ENCODE data around the gene TCP1. TPM values are rescaled to one million over a fixed set of nuclear protein-coding genes. Genes with fewer than 3 reads are reported as not detected.
A peak's percentile ranks its signal among the peaks of the same experiment; 100 is the strongest.

The TCP1 gene
- total and polyA plus RNA-seq, 2 of the 13 experiments (the other 11 are each of a cell fraction or from before 2014, with no cell fraction given): 116 to 553 TPM

- TF ChIP-seq ZBTB39 (CRISPR knock-in tag; IDR thresholded peaks at IDR 0.05) (no peak), ZNF292 (CRISPR knock-in tag; IDR thresholded peaks at IDR 0.05; ENCODE audit: borderline replicate concordance, low read depth) (no peak), ZNF230 (CRISPR knock-in tag; IDR thresholded peaks at IDR 0.05) (peak; percentile 70; the same call in 1 of the 2 replicates), SNAPC4 (CRISPR knock-in tag; IDR thresholded peaks at IDR 0.05) (peak; percentile 61; the same call in 1 of the 2 replicates), ARHGAP35 (CRISPR knock-in tag; IDR thresholded peaks at IDR 0.05; ENCODE audit: borderline replicate concordance) (no peak), TAF1 (CRISPR knock-in tag; IDR thresholded peaks at IDR 0.05) (no peak), HMG20A (CRISPR knock-in tag; IDR thresholded peaks at IDR 0.05; ENCODE audit: borderline replicate concordance) (no peak), CENPX (CRISPR knock-in tag; IDR thresholded peaks at IDR 0.05) (0 out of 2 replicates have a peak, but pooled peaks have one; percentile 42), ZNF432 (CRISPR knock-in tag; IDR thresholded peaks at IDR 0.05; ENCODE audit: borderline replicate concordance) (no peak), ZIK1 (CRISPR knock-in tag; IDR thresholded peaks at IDR 0.05; ENCODE audit: borderline replicate concordance, low read depth) (no peak), AKAP8 (CRISPR knock-in tag; IDR thresholded peaks at IDR 0.05) (0 out of 2 replicates have a peak, but pooled peaks have one; percentile 1), CBX5 (CRISPR knock-in tag; IDR thresholded peaks at IDR 0.05; ENCODE audit: borderline replicate concordance) (no peak), ZNF572 (CRISPR knock-in tag; IDR thresholded peaks at IDR 0.05) (no peak), ARNT2 (CRISPR knock-in tag; IDR thresholded peaks at IDR 0.05; ENCODE audit: low read depth) (no peak; the same call in 1 of the 2 replicates), PAX8 (CRISPR knock-in tag; IDR thresholded peaks at IDR 0.05; ENCODE audit: borderline replicate concordance) (no peak), ATF5 (CRISPR knock-in tag; IDR thresholded peaks at IDR 0.05; ENCODE audit: low read depth) (no peak), PHF8 (CRISPR knock-in tag; IDR thresholded peaks at IDR 0.05) (no peak)
- TF ChIP-seq, protein P1, sequence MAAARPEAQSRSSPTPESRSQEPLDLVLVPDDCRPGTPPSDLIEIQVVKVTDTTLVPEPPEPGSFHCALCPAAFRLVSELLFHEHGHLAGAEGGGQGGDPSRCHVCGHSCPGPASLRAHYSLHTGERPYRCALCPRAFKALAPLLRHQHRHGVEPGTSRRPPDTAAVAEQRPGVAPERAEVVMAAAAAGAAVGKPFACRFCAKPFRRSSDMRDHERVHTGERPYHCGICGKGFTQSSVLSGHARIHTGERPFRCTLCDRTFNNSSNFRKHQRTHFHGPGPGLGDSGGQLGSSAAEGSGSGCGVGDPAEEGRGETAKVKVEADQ (CRISPR knock-in tag; IDR thresholded peaks at IDR 0.05; ENCODE audit: borderline replicate concordance): no peak
- TF ChIP-seq, protein P2, sequence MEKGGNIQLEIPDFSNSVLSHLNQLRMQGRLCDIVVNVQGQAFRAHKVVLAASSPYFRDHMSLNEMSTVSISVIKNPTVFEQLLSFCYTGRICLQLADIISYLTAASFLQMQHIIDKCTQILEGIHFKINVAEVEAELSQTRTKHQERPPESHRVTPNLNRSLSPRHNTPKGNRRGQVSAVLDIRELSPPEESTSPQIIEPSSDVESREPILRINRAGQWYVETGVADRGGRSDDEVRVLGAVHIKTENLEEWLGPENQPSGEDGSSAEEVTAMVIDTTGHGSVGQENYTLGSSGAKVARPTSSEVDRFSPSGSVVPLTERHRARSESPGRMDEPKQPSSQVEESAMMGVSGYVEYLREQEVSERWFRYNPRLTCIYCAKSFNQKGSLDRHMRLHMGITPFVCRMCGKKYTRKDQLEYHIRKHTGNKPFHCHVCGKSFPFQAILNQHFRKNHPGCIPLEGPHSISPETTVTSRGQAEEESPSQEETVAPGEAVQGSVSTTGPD (CRISPR knock-in tag; IDR thresholded peaks at IDR 0.05): no peak
Observed at GRCh38 chr6:159788753-159789376, 537 bp downstream of the TCP1 start (continued).

Data from HepG2 (cell line).